ENCODE results near the gene PANX1. TPM values are rescaled to one million over a fixed set of nuclear protein-coding genes. Genes with fewer than 3 reads are reported as not detected.

Gene PANX1
- total RNA-seq, 1 experiment from 2014 or later: 37.5 TPM

GRCh38 chr11:94219771-94220170 lies 91.1 kb downstream of the PANX1 start:
- Histone ChIP-seq H4K20me1 (ENCODE audit: control insufficient read depth, insufficient read depth, insufficient read length) (no peaks in the 10 kb centered on the region), H3K79me2 (ENCODE audit: insufficient read depth, low read length) (no peaks in the 10 kb centered on the region), H3T11ph (ENCODE audit: low read length) (no peak overlapping the region), H2BK12ac (ENCODE audit: insufficient read length, low read depth, low read length) (no peak overlapping the region), H2AK5ac (ENCODE audit: insufficient read length, low read length) (no peak overlapping the region), H3K9ac (ENCODE audit: extremely low read depth, insufficient read length, low read length) (no peak overlapping the region), H3K18ac (ENCODE audit: insufficient read length, low read depth, low read length) (no peak overlapping the region), H2BK5ac (ENCODE audit: insufficient read length, low read length) (no peak overlapping the region), H3K9me3 (ENCODE audit: control insufficient read depth, low read depth, low read length) (peaks cover 10% of the 10 kb centered on the region), H3K4me2 (ENCODE audit: insufficient read depth, insufficient read length, low read length) (no peak overlapping the region), H3K4ac (ENCODE audit: low read depth, low read length) (no peak overlapping the region), H3K27me3 (ENCODE audit: insufficient read depth, low read length) (no peaks in the 10 kb centered on the region), H2BK20ac (ENCODE audit: low read depth, low read length, poor library complexity, severe bottlenecking) (no peak overlapping the region), H3K56ac (ENCODE audit: insufficient read length, low read depth, low read length) (no peak overlapping the region), H3K14ac (ENCODE audit: insufficient read depth, low read length) (no peak overlapping the region), H3K27ac (ENCODE audit: insufficient read length, low read depth, low read length) (no peak overlapping the region), H2AFZ (ENCODE audit: low read length) (no peak overlapping the region), H4K8ac (replicated peaks; ENCODE audit: insufficient read length, low read depth, low read length) (no peak overlapping the region), H3K4me1 (ENCODE audit: insufficient read depth, low read length) (no peaks in the 10 kb centered on the region), H4K5ac (ENCODE audit: insufficient read length, low read depth, low read length) (no peak overlapping the region), H3K23me2 (ENCODE audit: insufficient read length, low read depth, low read length, poor library complexity, severe bottlenecking) (no peaks in the 10 kb centered on the region), H2BK15ac (ENCODE audit: low read depth, low read length) (no peak overlapping the region), H4K91ac (ENCODE audit: insufficient read length, low read depth, low read length) (no peak overlapping the region), H3K79me1 (ENCODE audit: insufficient read depth, low read depth, low read length, poor library complexity, severe bottlenecking) (no peaks in the 10 kb centered on the region), H3K23ac (ENCODE audit: insufficient read length, low read depth, low read length) (no peak overlapping the region), H2BK120ac (ENCODE audit: low read depth, low read length, poor library complexity, severe bottlenecking) (no peak overlapping the region)
- Mint-ChIP-seq H3K27ac (no peak overlapping the region; a peak in 1 of 7 replicates), H3K4me1 (no peaks in the 10 kb centered on the region), H3K27me3 (ENCODE audit: low read depth) (peaks cover 7% of the 10 kb centered on the region), H3K9me3 (peaks cover 21 to 23% of the 10 kb centered on the region in 2 experiments), H3K4me3 (no peak overlapping the region; a peak in 1 of 5 replicates), H3K36me3 (ENCODE audit: insufficient read depth in 1 of 3, low read depth in 3 of 3) (peaks cover 7 to 10% (median 10%) of the 10 kb centered on the region in 3 experiments; a peak in 6 of 7 replicates)
- DNase-seq: no peak
- no CpG with 5 or more reads among the region's 5 CpGs for WGBS (ENCODE audit: extremely low coverage, insufficient read length, low lambda C conversion rate)
- TF ChIP-seq CTCF (conservative IDR thresholded peaks at IDR 0.05): no peak

Data from H9 (cell line).